H9 (cell line): ENCODE measurements around the gene FHIT. TPM values are rescaled to one million over a fixed set of nuclear protein-coding genes. Genes with fewer than 3 reads are reported as not detected.

Experiments used
- DNase-seq: peaks from one replicate; pipeline ENCODE4 v3.0.0-alpha.2; 2017
- H2AFZ ChIP-seq: one replicate; pipeline ENCODE4 v1.6.1; 2013; ENCODE audit warnings: mild to moderate bottlenecking, low read length, control low read depth, moderate library complexity
- H2AK5ac ChIP-seq: 2 replicates; pipeline ENCODE4 v1.6.1; 2013; ENCODE audit warnings: low read length, control low read depth, mixed read lengths; ENCODE audit not compliant: insufficient read length
- H2BK120ac ChIP-seq: one replicate; pipeline ENCODE4 v1.6.1; 2013; ENCODE audit warnings: low read depth, mild to moderate bottlenecking, low read length, control low read depth, inconsistent platforms; ENCODE audit not compliant: poor library complexity, severe bottlenecking
- H2BK12ac ChIP-seq: 2 replicates; pipeline ENCODE4 v1.6.1; 2013; ENCODE audit warnings: low read length, control low read depth, mixed read lengths, low read depth; ENCODE audit not compliant: insufficient read length
- H2BK15ac ChIP-seq: 2 replicates; pipeline ENCODE4 v1.6.1; 2013; ENCODE audit warnings: low read depth, low read length, control low read depth
- H2BK20ac ChIP-seq: one replicate; pipeline ENCODE4 v1.6.1; 2013; ENCODE audit warnings: low read depth, mild to moderate bottlenecking, low read length, control low read depth, inconsistent platforms; ENCODE audit not compliant: poor library complexity, severe bottlenecking
- H2BK5ac ChIP-seq: 2 replicates; pipeline ENCODE4 v1.6.1; 2013; ENCODE audit warnings: low read length, control low read depth, mixed read lengths; ENCODE audit not compliant: insufficient read length
- H3K14ac ChIP-seq: 2 replicates; pipeline ENCODE4 v1.6.1; 2013; ENCODE audit warnings: low read length, control low read depth; ENCODE audit not compliant: insufficient read depth
- H3K18ac ChIP-seq: 2 replicates; pipeline ENCODE4 v1.6.1; 2013; ENCODE audit warnings: low read depth, mild to moderate bottlenecking, mixed read lengths, low read length, control low read depth; ENCODE audit not compliant: insufficient read length
- H3K23ac ChIP-seq: 2 replicates; pipeline ENCODE4 v1.6.1; 2013; ENCODE audit warnings: low read length, control low read depth, mixed read lengths, low read depth; ENCODE audit not compliant: insufficient read length
- H3K23me2 ChIP-seq: 2 replicates; pipeline ENCODE4 v1.6.1; 2013; ENCODE audit warnings: low read depth, mild to moderate bottlenecking, mixed read lengths, low read length, control low read depth; ENCODE audit not compliant: insufficient read length, poor library complexity, severe bottlenecking
- H3K27ac ChIP-seq: 2 replicates; pipeline ENCODE4 v1.5.1; 2013; ENCODE audit warnings: low read length, control low read depth, mixed read lengths, low read depth; ENCODE audit not compliant: insufficient read length
- H3K27me3 ChIP-seq: 2 replicates; pipeline ENCODE4 v1.6.1; 2013; ENCODE audit warnings: low read length, control low read depth, inconsistent platforms; ENCODE audit not compliant: insufficient read depth
- H3K4ac ChIP-seq: 2 replicates; pipeline ENCODE4 v1.6.1; 2013; ENCODE audit warnings: low read depth, mild to moderate bottlenecking, control low read depth, inconsistent platforms, low read length, moderate library complexity
- H3K4me1 ChIP-seq: 2 replicates; pipeline ENCODE4 v1.6.1; 2013; ENCODE audit warnings: low read length, control low read depth, inconsistent platforms; ENCODE audit not compliant: insufficient read depth
- H3K4me2 ChIP-seq: 2 replicates; pipeline ENCODE4 v1.6.1; 2013; ENCODE audit warnings: low read length, control low read depth, mixed read lengths; ENCODE audit not compliant: insufficient read length, insufficient read depth
- H3K56ac ChIP-seq: 2 replicates; pipeline ENCODE4 v1.6.1; 2013; ENCODE audit warnings: low read depth, mild to moderate bottlenecking, mixed read lengths, low read length, control low read depth; ENCODE audit not compliant: insufficient read length
- H3K79me1 ChIP-seq: 2 replicates; pipeline ENCODE4 v1.6.1; 2013; ENCODE audit warnings: low read depth, mild to moderate bottlenecking, moderate library complexity, low read length, control low read depth, inconsistent platforms; ENCODE audit not compliant: insufficient read depth, poor library complexity, severe bottlenecking
- H3K79me2 ChIP-seq: 2 replicates; pipeline ENCODE4 v1.6.1; 2013; ENCODE audit warnings: low read length, control low read depth, inconsistent platforms; ENCODE audit not compliant: insufficient read depth
- H3K9ac ChIP-seq: 2 replicates; pipeline ENCODE4 v1.6.1; 2013; ENCODE audit warnings: low read length, control low read depth, mixed read lengths; ENCODE audit not compliant: insufficient read length; ENCODE audit errors: extremely low read depth
- H3K9me3 ChIP-seq: one replicate; pipeline ENCODE4 v1.6.1; 2013; ENCODE audit warnings: low read depth, low read length, inconsistent platforms; ENCODE audit not compliant: control insufficient read depth
- H3T11ph ChIP-seq: one replicate; pipeline ENCODE4 v1.6.1; 2013; ENCODE audit warnings: mild to moderate bottlenecking, low read length, control low read depth, inconsistent platforms
- H4K20me1 ChIP-seq: one replicate; pipeline ENCODE4 v1.6.1; 2013; ENCODE audit not compliant: control insufficient read depth, insufficient read length, insufficient read depth
- H4K5ac ChIP-seq: 2 replicates; pipeline ENCODE4 v1.6.1; 2013; ENCODE audit warnings: low read depth, mild to moderate bottlenecking, mixed read lengths, low read length, control low read depth; ENCODE audit not compliant: insufficient read length
- H4K8ac ChIP-seq: replicated peaks from 2 replicates; pipeline ENCODE4 v1.6.1; 2013; ENCODE audit warnings: low read length, control low read depth, mixed read lengths, low read depth; ENCODE audit not compliant: insufficient read length
- H4K91ac ChIP-seq: 2 replicates; pipeline ENCODE4 v1.6.1; 2013; ENCODE audit warnings: low read depth, mild to moderate bottlenecking, moderate library complexity, mixed read lengths, low read length, control low read depth; ENCODE audit not compliant: insufficient read length
- H3K27ac Mint-ChIP-seq, 3 experiments: 2 replicates in 2 of 3; 3 replicates in 1 of 3; pipeline ENCODE4 v1.8.0; 2020 to 2021; ENCODE audit warnings: mixed read lengths in 3 of 3, mild to moderate bottlenecking in 1 of 3, moderate library complexity in 1 of 3
- H3K27me3 Mint-ChIP-seq: 2 replicates; pipeline ENCODE4 v1.8.0; 2021; ENCODE audit warnings: low read depth, mild to moderate bottlenecking, moderate library complexity, mixed read lengths
- H3K36me3 Mint-ChIP-seq, 3 experiments: 2 replicates in 2 of 3; 3 replicates in 1 of 3; pipeline ENCODE4 v1.8.0; 2020 to 2021; ENCODE audit warnings: low read depth in 3 of 3, mixed read lengths in 3 of 3; ENCODE audit not compliant: insufficient read depth in 1 of 3
- H3K4me1 Mint-ChIP-seq, 2 experiments: 2 replicates each; pipeline ENCODE4 v1.8.0; 2020; ENCODE audit warnings: mixed read lengths in 2 of 2
- H3K4me3 Mint-ChIP-seq, 2 experiments: 2 replicates in 1 of 2; 3 replicates in 1 of 2; pipeline ENCODE4 v1.8.0; 2020 to 2021; ENCODE audit warnings: mild to moderate bottlenecking in 2 of 2, mixed read lengths in 2 of 2, moderate library complexity in 1 of 2
- H3K9me3 Mint-ChIP-seq, 2 experiments: 2 replicates in 1 of 2; 3 replicates in 1 of 2; pipeline ENCODE4 v1.8.0; 2020; ENCODE audit warnings: mild to moderate bottlenecking in 2 of 2, mixed read lengths in 2 of 2, moderate library complexity in 1 of 2
- CTCF ChIP-seq: fragments of 200-600 bp; sonication (generic); conservative IDR thresholded peaks from 3 replicates; pipeline ENCODE4 v1.8.0; 2021; ENCODE audit warnings: antibody characterized with exemption, mild to moderate bottlenecking
- WGBS: extraction: QIAGEN DNeasy Blood & Tissue Kit; methylation state at CpG from one replicate; pipeline ENCODE4 v1.1.7; 2013; ENCODE audit warnings: missing lambda C conversion rate, low lambda C conversion rate, mixed read lengths; ENCODE audit not compliant: insufficient read length; ENCODE audit errors: extremely low coverage; 5-methylcytosine and 5-hydroxymethylcytosine counted together
- total RNA-seq: library from RNA; stranded (reverse); gene quantifications from 2 replicates; pipeline ENCODE4 v1.2.1, GENCODE V29; 2021

Gene FHIT
- total RNA-seq, 1 experiment from 2014 or later, result 3.0 TPM

DNA sequence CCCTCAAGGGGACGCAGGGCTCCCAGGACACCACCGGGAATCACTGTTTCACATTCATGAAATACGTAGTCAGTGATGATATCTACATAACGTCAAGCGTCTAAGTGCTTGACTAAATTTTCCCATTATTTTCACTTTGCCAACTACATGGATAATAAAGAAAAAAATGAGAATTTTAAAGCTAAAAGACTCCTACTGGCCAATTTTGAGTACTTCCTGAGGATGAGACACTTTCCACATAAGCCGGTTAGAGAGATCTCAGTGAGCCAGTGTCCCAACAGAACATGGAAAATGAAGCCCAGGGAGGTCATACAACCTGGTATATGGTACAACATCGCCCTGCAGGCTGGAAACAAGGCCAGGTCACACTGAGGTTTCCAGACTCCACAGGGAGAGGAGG lies 928.1 kb downstream of the FHIT start:
- H2AK5ac ChIP-seq, result no peak overlapping the region
- H3K79me2 ChIP-seq, result no peaks in the 10 kb centered on the region
- H3T11ph ChIP-seq, result no peak overlapping the region
- no CpG with 5 or more reads among the region's 7 CpGs for WGBS
- no peak overlapping the region for H3K27ac ChIP-seq
- no peak overlapping the region for H2BK120ac ChIP-seq
- H3K4me3 Mint-ChIP-seq, result no peak overlapping the region
- no peak overlapping the region for H3K14ac ChIP-seq
- H3K9me3 ChIP-seq, result no peaks in the 10 kb centered on the region
- no peak overlapping the region for H3K4me2 ChIP-seq
- no peak overlapping the region for H4K8ac ChIP-seq
- no peak overlapping the region for H2BK15ac ChIP-seq
- peak; percentile 47; the same call in 2 of the 3 replicates for TF ChIP-seq CTCF
- no peaks in the 10 kb centered on the region for H3K9me3 Mint-ChIP-seq
- H3K9ac ChIP-seq, result no peak overlapping the region
- H3K79me1 ChIP-seq, result no peaks in the 10 kb centered on the region
- H3K18ac ChIP-seq, result no peak overlapping the region
- no peaks in the 10 kb centered on the region for H3K23me2 ChIP-seq
- peak overlapping the region; percentile 8 for H2BK5ac ChIP-seq
- H4K20me1 ChIP-seq, result no peaks in the 10 kb centered on the region
- no peak overlapping the region for H2BK20ac ChIP-seq
- no peak overlapping the region for H3K4ac ChIP-seq
- no peak overlapping the region for H3K23ac ChIP-seq
- H3K27me3 ChIP-seq, result no peaks in the 10 kb centered on the region
- H3K27ac Mint-ChIP-seq, result peak overlapping the region in 1 of 3 experiments; percentile 46; a peak in 2 of 7 replicates
- H3K36me3 Mint-ChIP-seq, result no peaks in the 10 kb centered on the region
- peaks cover 17 to 18% of the 10 kb centered on the region in 2 experiments for H3K4me1 Mint-ChIP-seq
- H3K56ac ChIP-seq, result no peak overlapping the region
- no peak overlapping the region for H2BK12ac ChIP-seq
- H4K91ac ChIP-seq, result no peak overlapping the region
- no peak overlapping the region for H4K5ac ChIP-seq
- no peak for DNase-seq
- no peaks in the 10 kb centered on the region; the same call in 1 of the 2 replicates for H3K4me1 ChIP-seq
- H3K27me3 Mint-ChIP-seq, result no peaks in the 10 kb centered on the region
- no peak overlapping the region for H2AFZ ChIP-seq
